Prostate gland (tissue), 2 donors: ENCODE data around the gene MPHOSPH8. TPM values are rescaled to one million over a fixed set of nuclear protein-coding genes. Genes with fewer than 3 reads are reported as not detected.
"Not testable (repeated sequence)": the region's sequence is repeated elsewhere in the genome, so short reads cannot be mapped to it uniquely, and the experiment has no call there.

Experiments
- DNase-seq: peaks from one replicate; pipeline ENCODE4 v3.0.0-alpha.2; 2019; ENCODE audit warnings: low spot score
- H3K27ac ChIP-seq, 2 donors: fragments of 200-600 bp; sonication (generic); 2 replicates each; pipeline ENCODE4 v1.5.1; 2017 to 2019
- H3K27me3 ChIP-seq: fragments of 200-600 bp; sonication (generic); replicated peaks from 2 replicates; pipeline ENCODE4 v1.5.1; 2019; ENCODE audit not compliant: insufficient read depth
- H3K36me3 ChIP-seq, 2 donors: fragments of 200-600 bp; sonication (generic); 1 replicate in 1 of 2; 2 replicates in 1 of 2; pipeline versions ENCODE4 v1.5.1 to v1.8.1; 2017 to 2019
- H3K4me1 ChIP-seq: fragments of 200-600 bp; sonication (generic); replicated peaks from 2 replicates; pipeline ENCODE4 v1.5.1; 2019
- H3K4me3 ChIP-seq, 2 donors: fragments of 200-600 bp; sonication (generic); 2 replicates each; pipeline ENCODE4 v1.5.1; 2017 to 2019
- H3K9me3 ChIP-seq: fragments of 200-600 bp; sonication (generic); 2 replicates; pipeline ENCODE4 v1.5.1; 2017
- CTCF ChIP-seq, 4 experiments: fragments of 200-600 bp in 2 of 4; fragments of 450-650 bp in 2 of 4; sonication (generic) in 2 of 4; IDR thresholded peaks; 1 replicate in 3 of 4; 2 replicates in 1 of 4; pipeline ENCODE4 v1.5.1; 2016 to 2019; ENCODE audit warnings: antibody characterized with exemption in 4 of 4, mild to moderate bottlenecking in 2 of 4, moderate library complexity in 2 of 4
- POLR2A ChIP-seq: fragments of 450-650 bp; IDR thresholded peaks from one replicate; pipeline ENCODE4 v1.6.1; 2016; ENCODE audit warnings: antibody characterized with exemption, mild to moderate bottlenecking
- POLR2AphosphoS5 ChIP-seq: sonication (generic); formaldehyde crosslinking; IDR thresholded peaks from one replicate; pipeline ENCODE4 v1.6.1; 2017; ENCODE audit warnings: antibody characterized with exemption
- WGBS: methylation state at CpG from one replicate; pipeline ENCODE4 v1.1.5; 2018; 5-methylcytosine and 5-hydroxymethylcytosine counted together
- intact Hi-C: fragments of 100-400 bp; cut with DNase I; formaldehyde crosslinking; loops from one replicate; pipeline ENCODE4 v1.14.2; 2022
- total RNA-seq, 2 donors: library from RNA; depleted of rRNA; stranded (reverse); fragments of >200 nt; gene quantifications; one replicate each; pipeline ENCODE4 v1.1.0, GENCODE V29; 2016

Gene MPHOSPH8
- total RNA-seq, 2 donors from 2014 or later = 24.3 to 30.5 TPM

GRCh38 chr13:19624265-19624664 is 9.2 kb upstream of the MPHOSPH8 start:
- no peak overlapping the region for H3K4me3 ChIP-seq
- H3K36me3 ChIP-seq = no peaks in the 10 kb centered on the region
- TF ChIP-seq CTCF (IDR thresholded peaks at IDR 0.05) = no peak
- no peak for TF ChIP-seq POLR2AphosphoS5
- TF ChIP-seq POLR2A = no peak
- intact Hi-C loops = no loop called here
- no peak overlapping the region for H3K27ac ChIP-seq
- no peak for DNase-seq
- H3K27me3 ChIP-seq = no peaks in the 10 kb centered on the region
- H3K9me3 ChIP-seq = no peaks in the 10 kb centered on the region
- 90% methylated on average over 2 of the region's 2 CpGs for WGBS
- no peaks in the 10 kb centered on the region for H3K4me1 ChIP-seq

DNA sequence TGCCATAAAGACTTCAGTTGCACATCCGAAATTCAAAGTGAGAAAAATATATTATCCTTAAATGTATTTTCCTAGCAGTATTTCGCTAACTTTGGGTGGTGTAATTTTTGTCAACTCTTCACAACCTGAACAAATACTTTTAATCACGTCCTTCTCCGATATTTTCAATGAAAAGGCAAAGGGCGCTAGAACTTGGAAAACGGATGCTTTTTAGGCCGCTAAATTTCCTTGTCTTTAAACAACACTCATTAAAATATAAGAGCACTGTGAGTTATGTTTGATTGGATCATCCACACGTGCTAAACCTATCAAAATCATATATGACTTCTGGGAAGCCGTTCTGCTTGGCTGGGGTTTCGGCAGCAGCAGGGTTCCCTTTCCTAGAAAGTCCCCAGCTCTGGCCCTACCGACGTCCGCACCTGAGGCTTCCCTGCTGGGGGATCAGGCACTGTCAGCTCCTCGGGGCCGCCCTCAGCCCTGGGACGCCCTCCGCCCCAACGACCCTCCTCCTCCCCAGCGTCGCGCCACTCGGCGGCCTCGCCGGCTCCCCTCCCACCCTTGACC is 462 bp upstream of the MPHOSPH8 start:
- Histone ChIP-seq H3K9me3 (no peaks in the 10 kb centered on the region), H3K27me3 (no peaks in the 10 kb centered on the region), H3K4me1 (peaks cover 9% of the 10 kb centered on the region), H3K36me3 (no peaks in the 10 kb centered on the region), H3K4me3 (peak overlapping the region; percentile 65 to 83), H3K27ac (peak overlapping the region; percentile 94)
- WGBS = 12% methylated on average over 25 of the region's 25 CpGs
- no peak for DNase-seq
- intact Hi-C loops = loop anchor here (2.0 to 5.0 kb wide), 3 partner anchors 150 to 324 kb away; partner anchors contain the start of genes PSPC1, ZMYM2 and ZMYM5
- TF ChIP-seq POLR2AphosphoS5 (no peak), CTCF (IDR thresholded peaks at IDR 0.05) (no peak), POLR2A (no peak)

DNA sequence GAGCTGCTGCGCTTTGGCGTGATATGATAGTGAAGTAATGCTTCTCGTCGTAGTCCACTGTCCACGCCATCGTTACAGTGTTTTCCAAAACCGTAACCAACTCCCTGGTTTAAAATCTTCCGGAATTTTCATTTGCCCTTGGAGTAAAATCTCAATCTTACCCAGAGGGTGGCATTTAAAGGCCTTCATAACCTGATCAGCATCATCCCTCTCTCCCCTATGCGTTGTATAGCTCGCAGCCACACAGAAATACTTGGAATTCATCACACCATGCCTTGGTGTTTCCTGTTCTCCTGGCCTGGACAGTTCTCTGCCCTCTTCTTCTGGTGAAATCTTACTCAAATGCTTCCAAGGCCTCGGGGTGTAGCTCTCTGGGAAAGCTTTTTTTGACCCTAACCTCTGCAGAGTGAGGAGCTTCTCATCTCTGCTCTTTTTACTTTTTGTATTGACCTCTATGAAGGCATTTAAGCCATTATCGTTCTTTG is 839 bp downstream of the MPHOSPH8 start:
- no peaks in the 10 kb centered on the region for H3K9me3 ChIP-seq
- no peak for TF ChIP-seq POLR2A
- no peak for TF ChIP-seq CTCF (IDR thresholded peaks at IDR 0.05)
- H3K27ac ChIP-seq = peak overlapping the region; percentile 94
- WGBS = under 1% methylated on average over 12 of the region's 12 CpGs
- H3K4me1 ChIP-seq = peaks cover 9% of the 10 kb centered on the region
- intact Hi-C loops = loop anchor here (5.0 kb wide), 2 partner anchors 228 to 323 kb away; partner anchors contain the start of genes ZMYM2 and ZMYM5
- no peak for DNase-seq
- no peaks in the 10 kb centered on the region for H3K27me3 ChIP-seq
- H3K36me3 ChIP-seq = no peaks in the 10 kb centered on the region
- H3K4me3 ChIP-seq = peak overlapping the region; percentile 65 to 83

GRCh38 chr13:19635926-19636325 is 2.5 kb downstream of the MPHOSPH8 start:
- H3K36me3 ChIP-seq, DNase-seq, intact Hi-C loops, H3K27ac ChIP-seq, H3K4me3 ChIP-seq, H3K9me3 ChIP-seq, H3K4me1 ChIP-seq, H3K27me3 ChIP-seq: not testable (repeated sequence)
- 88% methylated on average over 7 of the region's 7 CpGs for WGBS

DNA sequence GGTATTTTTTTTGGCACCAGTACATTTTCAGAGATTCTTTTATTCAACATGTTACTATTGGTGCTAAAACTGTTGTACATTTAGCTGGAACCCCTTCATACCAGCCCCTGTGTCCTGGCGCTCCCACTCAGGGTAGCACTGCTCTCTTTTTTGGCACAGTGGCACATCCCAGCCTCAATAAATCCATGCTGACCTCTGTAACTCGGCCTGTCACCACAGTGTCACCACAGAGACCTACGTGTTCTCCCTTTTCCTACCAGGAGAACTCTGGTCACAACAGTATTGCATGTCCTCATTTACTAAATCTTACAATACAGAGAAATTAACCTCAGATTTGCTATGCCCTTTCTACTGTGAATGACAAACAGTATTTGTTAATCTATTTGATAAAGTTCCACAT is 10.2 kb downstream of the MPHOSPH8 start:
- Histone ChIP-seq H3K36me3 (no peaks in the 10 kb centered on the region), H3K27me3 (no peaks in the 10 kb centered on the region), H3K9me3 (no peaks in the 10 kb centered on the region), H3K4me3 (no peak overlapping the region), H3K27ac (no peak overlapping the region), H3K4me1 (no peaks in the 10 kb centered on the region)
- DNase-seq = no peak
- 97% methylated on average over 3 of the region's 3 CpGs for WGBS
- intact Hi-C loops = no loop called here
- no peak for TF ChIP-seq CTCF (IDR thresholded peaks at IDR 0.05)
- no peak for TF ChIP-seq POLR2A
- no peak for TF ChIP-seq POLR2AphosphoS5
